ENCODE measurements around the gene LMAN2L.
"Not testable (repeated sequence)": the region's sequence is repeated elsewhere in the genome, so short reads cannot be mapped to it uniquely, and the experiment has no call there.

Gene LMAN2L

GRCh38 chr2:96668771-96669170, 71.1 kb downstream of the LMAN2L start:
- no peaks in the 10 kb centered on the region for H3K79me2 ChIP-seq (ENCODE audit: control insufficient read depth, low read length)
- H3K27me3 ChIP-seq (ENCODE audit: control insufficient read depth, low read length), result no peaks in the 10 kb centered on the region; the same call in none of the 2 replicates
- no peaks in the 10 kb centered on the region for H3K4me1 ChIP-seq (ENCODE audit: control insufficient read depth, low read length)
- TF ChIP-seq CTCF (IDR thresholded peaks at IDR 0.05; ENCODE audit: low read depth, low read length, poor library complexity, severe bottlenecking), result no peak
- no peak for TF ChIP-seq EZH2phosphoT487 (IDR thresholded peaks at IDR 0.05; ENCODE audit: borderline replicate concordance, low read length)
- no peak overlapping the region for H3K4me2 ChIP-seq (ENCODE audit: low read length)
- H3F3A ChIP-seq (ENCODE audit: control insufficient read depth, insufficient read depth), result no peaks in the 10 kb centered on the region
- H3K9me2 ChIP-seq (replicated peaks; ENCODE audit: control insufficient read depth, low read length), result no peaks in the 10 kb centered on the region
- no peak overlapping the region for H3K4me3 ChIP-seq (ENCODE audit: low read length)
- no peaks in the 10 kb centered on the region for H4K20me1 ChIP-seq (ENCODE audit: control insufficient read depth, insufficient read depth, low read depth, low read length)
- no peaks in the 10 kb centered on the region for H3K9me3 ChIP-seq (ENCODE audit: control insufficient read depth, insufficient read depth, low read length)
- H3K36me3 ChIP-seq (ENCODE audit: control insufficient read depth, low read length), result no peaks in the 10 kb centered on the region
- H3K27ac ChIP-seq (ENCODE audit: low read depth, low read length), result no peak overlapping the region

- H3K4me1 ChIP-seq (ENCODE audit: control insufficient read depth, low read length); H3F3A ChIP-seq (ENCODE audit: control insufficient read depth, insufficient read depth); H3K79me2 ChIP-seq (ENCODE audit: control insufficient read depth, low read length); H3K9me3 ChIP-seq (ENCODE audit: control insufficient read depth, insufficient read depth, low read length); H3K27me3 ChIP-seq (ENCODE audit: control insufficient read depth, low read length); H3K36me3 ChIP-seq (ENCODE audit: control insufficient read depth, low read length); H3K4me3 ChIP-seq (ENCODE audit: low read length); H3K27ac ChIP-seq (ENCODE audit: low read depth, low read length); H4K20me1 ChIP-seq (ENCODE audit: control insufficient read depth, insufficient read depth, low read depth, low read length); H3K4me2 ChIP-seq (ENCODE audit: low read length); H3K9me2 ChIP-seq (replicated peaks; ENCODE audit: control insufficient read depth, low read length): not testable (repeated sequence)
Measured at GRCh38 chr2:96665717-96666116, 74.1 kb downstream of the LMAN2L start.

GRCh38 chr2:96665083-96665569, 74.7 kb downstream of the LMAN2L start:
- H4K20me1 ChIP-seq (ENCODE audit: control insufficient read depth, insufficient read depth, low read depth, low read length), result no peaks in the 10 kb centered on the region
- no peaks in the 10 kb centered on the region for H3K79me2 ChIP-seq (ENCODE audit: control insufficient read depth, low read length)
- no peaks in the 10 kb centered on the region for H3K9me3 ChIP-seq (ENCODE audit: control insufficient read depth, insufficient read depth, low read length)
- no peaks in the 10 kb centered on the region for H3F3A ChIP-seq (ENCODE audit: control insufficient read depth, insufficient read depth)
- H3K4me1 ChIP-seq (ENCODE audit: control insufficient read depth, low read length), result no peaks in the 10 kb centered on the region
- no peak overlapping the region for H3K4me2 ChIP-seq (ENCODE audit: low read length)
- TF ChIP-seq CTCF (IDR thresholded peaks at IDR 0.05; ENCODE audit: low read depth, low read length, poor library complexity, severe bottlenecking), result no peak
- TF ChIP-seq EZH2phosphoT487 (IDR thresholded peaks at IDR 0.05; ENCODE audit: borderline replicate concordance, low read length), result no peak
- no peaks in the 10 kb centered on the region for H3K36me3 ChIP-seq (ENCODE audit: control insufficient read depth, low read length)
- H3K27me3 ChIP-seq (ENCODE audit: control insufficient read depth, low read length), result no peaks in the 10 kb centered on the region
- no peak overlapping the region for H3K27ac ChIP-seq (ENCODE audit: low read depth, low read length)
- no peaks in the 10 kb centered on the region for H3K9me2 ChIP-seq (replicated peaks; ENCODE audit: control insufficient read depth, low read length)
- H3K4me3 ChIP-seq (ENCODE audit: low read length), result no peak overlapping the region

- H3K4me2 ChIP-seq (ENCODE audit: low read length), result no peak overlapping the region
Measured at GRCh38 chr2:96664366-96664925, 75.4 kb downstream of the LMAN2L start.

More at GRCh38 chr2:96664366-96664925, 75.4 kb downstream of the LMAN2L start:
- H3K27me3 ChIP-seq (ENCODE audit: control insufficient read depth, low read length), result no peaks in the 10 kb centered on the region
- H3K79me2 ChIP-seq (ENCODE audit: control insufficient read depth, low read length), result no peaks in the 10 kb centered on the region
- TF ChIP-seq CTCF (IDR thresholded peaks at IDR 0.05; ENCODE audit: low read depth, low read length, poor library complexity, severe bottlenecking) (no peak), EZH2phosphoT487 (IDR thresholded peaks at IDR 0.05; ENCODE audit: borderline replicate concordance, low read length) (no peak)
- no peaks in the 10 kb centered on the region for H4K20me1 ChIP-seq (ENCODE audit: control insufficient read depth, insufficient read depth, low read depth, low read length)
- no peaks in the 10 kb centered on the region for H3F3A ChIP-seq (ENCODE audit: control insufficient read depth, insufficient read depth)
- no peaks in the 10 kb centered on the region for H3K36me3 ChIP-seq (ENCODE audit: control insufficient read depth, low read length)
- no peaks in the 10 kb centered on the region for H3K9me3 ChIP-seq (ENCODE audit: control insufficient read depth, insufficient read depth, low read length)
- H3K4me3 ChIP-seq (ENCODE audit: low read length), result no peak overlapping the region
- no peaks in the 10 kb centered on the region for H3K9me2 ChIP-seq (replicated peaks; ENCODE audit: control insufficient read depth, low read length)
- H3K4me1 ChIP-seq (ENCODE audit: control insufficient read depth, low read length), result no peaks in the 10 kb centered on the region
- H3K27ac ChIP-seq (ENCODE audit: low read depth, low read length), result no peak overlapping the region

Data from DOHH2 (cell line).